HG03175 (cell line): Measurements from ENCODE around the gene LHX3.

ENCODE experiments used
- ATAC-seq: cut with Tn5 transposase; IDR thresholded peaks from one replicate; pipeline ENCODE4 v1.9.1; 2021; ENCODE audit warnings: mild to moderate bottlenecking, moderate library complexity; ENCODE audit not compliant: unreplicated experiment

Gene LHX3

DNA sequence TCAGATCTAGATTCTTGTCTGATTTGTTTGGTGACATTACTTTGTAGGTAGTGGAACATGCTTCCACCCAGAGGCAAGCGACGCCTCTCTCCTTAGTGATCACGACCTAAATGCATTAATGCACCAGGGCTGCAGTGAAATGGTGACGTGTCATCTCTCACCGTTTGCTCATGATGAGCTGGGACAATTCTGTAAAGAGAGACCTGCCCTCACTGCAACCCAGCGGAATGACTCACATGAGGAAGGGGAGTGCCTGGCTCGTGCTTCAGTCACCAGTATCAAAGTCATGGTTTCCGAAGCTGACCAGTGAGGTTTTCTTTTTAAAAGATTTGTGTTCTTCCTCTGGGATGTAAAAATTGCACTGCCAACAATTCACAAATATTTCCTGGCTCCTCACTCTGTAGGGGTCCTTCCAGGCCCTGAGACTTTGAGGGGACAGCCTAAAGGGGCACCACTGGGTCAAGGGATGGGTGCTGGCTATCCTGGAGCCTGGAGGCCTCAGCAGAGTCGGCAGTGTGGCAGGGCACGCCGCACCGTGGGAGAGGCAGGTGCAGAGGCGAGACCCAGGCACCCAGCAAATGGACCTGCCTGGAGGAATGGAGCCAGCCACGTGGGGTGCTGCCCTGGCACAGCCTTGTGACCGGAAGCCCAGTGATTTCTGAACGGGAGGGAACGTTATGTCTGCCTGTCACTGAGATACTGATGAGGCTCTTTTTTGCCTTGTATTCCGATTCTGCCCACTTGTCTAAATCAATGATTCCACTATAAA, 23.4 kb upstream of the LHX3 start:
- no peak for ATAC-seq

DNA sequence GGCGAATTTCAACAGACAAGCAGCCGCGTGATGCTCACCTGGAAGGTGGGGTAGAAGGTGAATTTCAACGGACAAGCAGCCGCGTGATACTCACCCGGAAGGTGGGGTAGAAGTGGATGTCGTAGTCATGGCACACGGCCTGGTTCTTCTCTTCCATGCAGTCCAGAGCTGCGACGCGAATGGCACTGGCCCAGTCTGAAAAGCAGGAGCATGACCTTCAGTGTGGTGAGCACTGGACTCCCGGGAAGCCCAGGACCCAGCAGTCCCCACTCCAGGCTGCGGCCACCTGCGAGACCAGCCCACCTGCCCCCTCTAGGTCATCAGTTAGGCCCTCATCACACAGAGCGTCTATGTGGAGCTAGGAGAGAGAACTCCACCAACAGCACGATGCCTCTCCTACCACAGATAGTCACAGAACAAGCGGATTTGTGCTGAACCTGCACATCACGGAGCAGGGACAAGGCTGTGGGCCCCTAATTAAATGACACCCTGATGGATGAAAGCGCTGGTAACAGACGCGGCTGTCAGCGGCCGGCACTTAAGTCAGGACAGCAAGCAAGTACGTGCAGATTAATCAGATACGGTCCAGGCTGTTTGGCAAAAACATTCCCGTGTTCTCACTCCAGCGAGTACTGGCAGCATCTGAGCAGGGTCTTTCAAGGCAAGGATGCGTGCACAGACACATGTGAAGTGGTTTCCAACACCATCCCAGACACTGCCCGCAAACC, 21.9 kb upstream of the LHX3 start:
- no peak for ATAC-seq

DNA sequence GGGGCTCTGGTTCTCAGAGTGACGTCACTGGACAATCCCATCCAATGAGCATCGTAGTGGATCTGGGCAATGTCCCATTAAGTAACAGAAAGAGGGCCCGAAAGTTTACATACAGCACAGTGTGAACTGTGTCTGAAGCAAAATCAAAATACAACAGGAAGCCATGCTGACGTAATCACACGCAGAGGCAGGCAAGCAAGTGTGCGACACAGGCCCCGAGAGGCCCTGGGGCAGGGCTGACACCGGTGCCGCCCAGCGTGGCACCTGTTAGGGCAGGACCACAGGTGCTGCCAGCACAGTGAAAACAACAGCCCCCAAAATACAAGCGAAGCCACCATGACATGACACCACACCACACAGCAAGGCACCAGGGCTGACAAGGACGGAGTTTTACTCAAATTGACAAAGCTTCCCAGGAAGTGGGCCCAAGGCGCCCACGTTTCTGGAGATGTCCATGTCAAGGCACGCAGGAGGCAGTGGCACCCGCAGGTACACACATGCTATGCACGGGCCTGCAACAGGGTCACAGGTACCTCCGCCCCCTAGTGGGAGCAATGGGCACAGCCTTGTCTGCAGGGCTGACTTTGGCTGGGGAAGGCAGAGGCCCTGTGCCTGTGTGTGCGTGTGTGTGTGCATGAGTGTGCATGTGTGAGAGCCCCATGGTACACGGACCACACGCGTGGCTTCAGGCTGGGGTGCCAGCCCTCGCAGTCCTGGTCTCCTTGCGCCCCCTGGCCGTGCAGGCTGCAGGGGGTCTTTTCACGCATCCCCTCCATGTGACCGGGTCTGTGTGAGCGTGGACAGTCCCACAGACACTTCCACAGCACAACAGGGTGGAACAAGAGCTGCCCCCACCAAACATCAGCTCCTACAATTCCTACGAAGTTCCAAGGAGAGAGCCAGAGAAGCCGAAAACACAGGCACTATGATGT, 21.1 kb upstream of the LHX3 start:
- peak; percentile 66 for ATAC-seq

DNA sequence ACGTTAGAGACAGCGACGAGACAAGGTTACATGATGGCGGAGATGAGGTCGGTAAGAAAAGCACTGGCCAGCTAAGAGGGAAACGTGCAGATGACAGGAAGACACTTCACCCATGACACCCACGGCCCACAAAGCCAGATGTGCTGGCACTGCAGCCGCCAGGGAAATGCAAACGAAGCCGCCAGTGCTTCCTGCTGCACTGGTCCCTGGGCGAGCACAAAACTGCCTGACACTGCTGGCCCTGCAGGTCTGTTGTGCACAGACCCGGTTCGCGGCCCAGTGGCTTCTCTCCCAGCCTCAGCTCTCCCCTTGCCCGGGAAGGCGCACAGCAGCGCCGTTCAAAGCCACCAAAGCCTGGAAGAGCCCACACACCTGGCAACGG, 20.4 kb upstream of the LHX3 start:
- ATAC-seq, result peak; percentile 52

DNA sequence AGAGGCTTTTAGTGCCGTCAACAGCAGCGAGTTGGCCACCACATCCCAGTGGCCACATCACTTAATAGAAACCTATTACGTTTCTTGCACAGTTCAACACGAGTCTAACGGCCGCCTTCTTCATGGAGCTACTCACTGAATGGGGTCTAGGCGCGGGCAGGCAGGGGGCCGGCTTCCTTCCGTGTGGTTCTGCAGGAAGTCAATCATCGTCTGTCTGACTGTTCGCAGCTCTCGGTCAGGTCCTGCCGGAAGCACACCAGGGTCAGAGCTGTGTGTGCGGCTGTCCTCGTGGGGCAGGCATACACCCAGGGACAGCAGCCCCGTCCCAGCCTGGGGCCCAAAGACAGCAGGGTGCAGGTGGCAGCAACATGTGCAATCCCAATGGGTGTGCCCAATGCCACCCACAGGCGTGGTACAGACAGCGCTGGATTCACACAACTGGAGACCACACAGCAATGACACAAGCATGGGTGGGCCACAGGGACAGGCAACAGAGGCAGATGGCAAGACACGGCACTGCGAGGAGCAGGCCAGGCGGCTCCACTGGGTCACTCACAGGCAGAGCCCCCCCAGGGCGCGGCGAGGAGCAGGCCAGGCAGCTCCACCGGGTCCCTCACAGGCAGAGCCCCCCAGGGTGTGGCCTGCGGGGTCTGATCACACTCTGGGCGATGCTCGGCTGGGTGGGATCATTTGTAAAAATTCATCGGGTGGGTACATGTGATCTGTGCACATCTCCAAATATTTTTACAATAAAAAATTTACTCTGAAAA, 19.1 kb upstream of the LHX3 start:
- no peak for ATAC-seq

DNA sequence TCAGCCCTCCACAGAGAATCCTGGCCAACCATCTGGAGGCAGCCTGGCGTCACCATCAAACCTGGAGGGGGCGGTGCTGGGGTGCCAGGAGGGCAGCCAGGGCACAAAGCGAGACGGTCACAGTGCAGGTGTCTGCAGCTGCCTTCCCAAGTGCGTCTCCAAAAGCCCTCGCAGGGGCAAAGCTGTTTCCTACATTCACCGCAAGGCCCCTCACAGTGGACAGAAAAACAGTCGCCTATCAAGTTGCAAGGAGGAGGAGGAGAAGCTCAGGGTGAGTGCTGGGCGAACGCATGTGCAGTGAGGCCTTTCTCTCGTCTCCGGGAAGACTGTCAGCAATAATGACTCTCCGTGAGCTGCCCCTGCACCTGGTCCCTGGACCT, 18.0 kb upstream of the LHX3 start:
- ATAC-seq, result no peak

DNA sequence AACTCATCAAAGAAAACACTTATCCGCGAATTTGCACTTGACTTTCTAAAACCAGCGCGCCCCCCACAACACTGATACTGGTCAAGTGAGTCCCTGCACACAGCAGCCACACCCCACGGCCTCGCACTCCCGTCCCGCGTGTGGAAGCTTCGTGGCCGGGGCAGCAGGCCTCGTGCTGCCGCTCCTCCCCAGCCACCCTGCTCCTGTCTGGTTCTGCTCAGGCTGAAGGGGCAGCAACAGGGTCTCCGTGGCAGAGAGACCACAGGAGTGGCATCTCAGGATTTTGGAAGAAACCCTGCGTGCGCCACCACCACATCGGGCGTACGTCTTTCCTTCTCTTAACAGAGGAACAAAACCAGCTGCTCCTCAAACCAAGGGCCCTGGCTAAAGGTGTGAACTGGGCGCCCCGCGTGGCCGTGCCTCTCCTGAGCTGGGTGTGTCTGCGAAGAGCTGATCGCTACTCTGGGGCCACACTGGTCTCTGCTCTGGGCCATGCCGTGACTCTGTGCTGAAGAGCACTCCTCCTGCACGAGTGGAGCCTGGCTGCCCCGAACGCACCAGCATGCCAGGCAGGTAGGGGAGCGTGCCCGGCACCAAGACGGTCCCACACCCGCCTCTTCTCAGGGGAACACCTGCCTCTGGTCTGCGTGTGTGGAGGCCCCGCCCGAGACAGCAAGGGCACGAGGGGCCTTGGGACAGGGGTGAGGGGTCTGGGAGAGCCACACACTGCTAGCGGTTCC, 17.4 kb upstream of the LHX3 start:
- no peak for ATAC-seq

DNA sequence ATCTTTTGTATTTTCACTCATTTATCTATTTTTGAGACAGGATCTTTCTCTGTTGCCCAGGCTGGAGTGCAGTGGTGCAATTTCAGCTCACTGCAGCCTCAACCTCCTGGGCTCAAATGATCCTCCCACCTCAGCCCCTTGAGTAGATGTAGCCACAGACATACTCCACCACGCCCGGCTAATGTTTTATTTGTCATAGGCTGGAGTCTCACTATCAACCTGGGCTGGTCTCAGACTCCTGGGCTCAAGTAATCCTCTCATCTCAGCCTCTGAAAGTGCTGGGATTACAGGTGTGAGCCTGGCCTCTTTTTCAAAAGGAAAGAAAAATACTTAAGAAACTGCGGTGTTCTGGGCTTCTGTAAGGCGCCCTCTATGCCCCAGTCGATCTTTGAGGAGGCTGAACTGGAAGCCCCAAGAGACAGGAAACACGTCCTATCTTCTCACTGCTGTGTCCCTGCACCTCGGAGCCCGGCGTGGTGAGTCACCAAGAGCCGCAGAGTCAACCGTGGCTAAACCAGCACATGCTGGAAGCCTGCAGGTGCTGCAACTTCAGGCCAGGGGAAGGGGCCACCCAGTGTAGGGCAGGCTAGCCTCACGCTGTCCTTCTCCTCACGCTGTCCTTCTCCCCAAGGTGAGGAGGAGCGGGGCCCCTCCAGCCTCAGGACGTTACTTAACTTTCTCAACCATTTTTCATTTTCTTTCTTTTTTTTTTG, 15.2 kb upstream of the LHX3 start:
- no peak for ATAC-seq

DNA sequence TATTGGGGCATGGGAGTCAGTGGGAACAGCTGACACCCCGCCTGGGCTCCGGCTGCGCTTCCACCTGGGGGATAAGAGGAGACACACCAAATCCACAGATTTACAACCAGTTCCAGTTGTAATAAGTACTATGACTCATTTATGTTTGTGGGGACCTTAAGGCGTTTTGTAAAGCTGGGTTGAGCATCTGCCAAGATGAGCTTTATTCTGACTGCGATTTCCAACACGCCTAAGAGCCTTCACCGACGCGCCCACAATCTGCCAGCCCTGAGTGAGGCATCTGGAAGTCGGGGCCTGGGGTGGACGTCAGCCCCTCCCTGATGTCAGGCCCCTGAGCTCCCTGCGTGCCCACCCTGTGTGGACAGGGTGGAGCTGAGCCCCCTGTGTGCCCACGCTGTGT, 14.3 kb upstream of the LHX3 start:
- no peak for ATAC-seq

DNA sequence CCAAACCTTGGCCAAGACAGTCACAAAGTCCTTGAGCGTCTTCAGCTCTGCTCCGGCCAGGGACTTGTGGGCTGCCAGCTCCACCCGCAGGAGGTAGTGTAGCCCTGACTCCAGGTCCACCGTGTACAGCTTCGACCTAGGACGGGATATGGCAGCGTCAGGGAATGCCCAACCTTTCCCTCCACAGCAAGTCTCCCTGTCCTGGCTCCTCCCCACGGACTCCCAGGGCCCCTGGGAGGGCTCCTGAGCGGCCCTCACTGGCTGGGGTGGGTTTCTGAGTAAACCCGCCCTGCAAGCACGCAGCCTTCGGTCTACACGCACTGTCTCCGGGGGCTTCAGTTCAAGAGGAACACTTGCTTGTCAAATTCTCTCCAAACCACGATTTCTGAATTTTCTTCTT, 13.7 kb upstream of the LHX3 start:
- ATAC-seq, result no peak

DNA sequence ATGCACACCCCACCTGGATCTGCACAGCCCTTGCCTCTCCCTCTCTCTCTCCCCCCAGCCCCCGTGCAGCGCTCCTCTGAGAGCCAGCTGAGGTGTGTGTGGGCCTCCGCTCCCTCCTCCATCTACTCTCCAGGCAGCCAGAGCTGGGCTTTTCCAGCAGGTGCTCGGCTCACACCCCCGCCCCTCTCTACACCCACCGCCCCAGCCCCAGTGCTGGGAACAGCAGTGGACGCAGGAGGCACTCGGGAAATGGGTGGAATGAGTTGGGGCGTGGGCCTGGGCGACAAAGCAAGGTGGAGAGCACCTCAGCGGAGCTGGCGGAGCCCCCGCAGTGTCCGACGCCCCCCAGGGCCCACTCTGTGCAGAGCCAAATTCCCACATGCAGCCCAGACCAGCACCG, 13.3 kb upstream of the LHX3 start:
- ATAC-seq, result no peak

DNA sequence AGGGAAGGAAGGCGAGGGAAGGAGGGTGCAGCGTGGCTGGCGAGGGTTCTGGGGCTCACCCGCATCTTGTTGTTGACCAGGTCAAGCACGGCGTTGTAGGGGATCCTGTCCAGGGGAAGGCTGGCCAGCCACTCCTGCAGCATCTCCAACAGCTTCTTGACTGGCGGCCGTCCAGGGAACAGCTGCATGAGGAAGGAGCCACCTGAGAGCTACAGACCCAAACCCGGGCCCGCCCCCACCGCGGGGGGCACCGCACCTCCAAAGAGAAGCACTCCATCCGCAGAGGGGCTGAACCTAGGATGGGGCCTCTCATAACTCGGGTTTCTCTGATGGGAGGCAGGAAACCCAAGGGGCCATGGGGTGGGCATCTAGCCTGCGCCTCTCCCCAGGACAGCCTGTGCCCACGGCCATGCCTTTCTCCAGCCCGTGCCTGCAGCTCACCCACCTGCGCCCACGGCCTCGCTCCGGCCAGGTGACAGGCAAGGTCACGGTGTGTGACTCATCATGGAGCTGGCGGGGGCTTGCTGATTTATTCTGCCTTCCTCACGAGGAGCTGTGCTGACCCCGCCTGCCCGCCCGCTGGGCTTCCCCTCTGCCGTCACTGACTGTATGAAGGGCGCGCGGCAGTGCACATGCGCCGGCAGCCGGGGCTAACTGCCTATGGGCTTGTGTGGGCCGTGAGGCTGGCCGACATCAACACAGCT, 11.8 kb upstream of the LHX3 start:
- ATAC-seq, result no peak

DNA sequence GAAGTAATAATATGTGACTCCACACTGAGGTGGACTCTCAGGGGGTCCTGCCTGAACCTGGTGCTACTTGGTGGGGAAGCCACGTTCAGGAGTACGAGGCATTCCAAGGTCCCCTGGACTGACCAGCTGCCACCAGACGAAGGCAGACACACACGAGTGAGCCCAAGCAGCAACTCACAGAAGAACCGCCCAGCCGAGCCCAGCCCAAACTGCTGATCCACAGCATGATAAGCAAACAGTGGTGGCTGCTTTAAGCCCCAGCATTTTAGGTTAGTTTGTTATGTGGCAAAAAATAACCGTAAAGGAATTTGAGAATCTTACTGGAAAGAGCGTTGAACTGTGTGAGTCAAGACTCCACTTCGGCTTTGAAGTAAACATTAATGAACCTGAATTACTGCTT, 8.8 kb upstream of the LHX3 start:
- no peak for ATAC-seq

DNA sequence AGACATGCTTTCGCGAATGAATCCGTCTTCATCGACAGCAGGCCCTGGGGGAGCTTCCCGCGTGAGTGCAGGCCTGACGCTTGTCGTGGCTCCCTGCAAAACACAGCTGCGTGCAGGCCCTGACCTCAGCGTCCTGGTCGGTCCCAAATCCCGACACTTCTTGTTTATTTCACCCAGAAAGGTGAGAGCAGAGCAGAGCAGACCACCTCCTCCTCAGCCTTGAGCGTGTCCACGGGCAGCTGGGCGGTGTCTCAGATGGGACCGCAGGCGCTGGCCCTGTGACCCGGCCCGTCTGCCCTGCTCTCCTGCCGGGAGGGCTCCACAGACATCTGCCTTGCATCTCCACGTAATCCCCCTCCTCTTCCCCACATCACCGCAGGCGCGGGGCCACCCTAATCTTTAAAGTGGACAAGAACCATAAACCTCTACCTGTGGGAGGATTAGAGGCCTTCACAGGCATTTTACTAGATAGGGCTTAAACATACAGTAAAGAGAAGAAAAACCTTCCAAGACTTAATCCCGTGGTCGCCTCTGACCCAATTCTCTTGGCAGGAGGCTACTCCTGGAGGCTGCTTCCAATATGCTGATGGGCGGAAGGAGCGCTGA, 7.5 kb upstream of the LHX3 start:
- ATAC-seq, result no peak

DNA sequence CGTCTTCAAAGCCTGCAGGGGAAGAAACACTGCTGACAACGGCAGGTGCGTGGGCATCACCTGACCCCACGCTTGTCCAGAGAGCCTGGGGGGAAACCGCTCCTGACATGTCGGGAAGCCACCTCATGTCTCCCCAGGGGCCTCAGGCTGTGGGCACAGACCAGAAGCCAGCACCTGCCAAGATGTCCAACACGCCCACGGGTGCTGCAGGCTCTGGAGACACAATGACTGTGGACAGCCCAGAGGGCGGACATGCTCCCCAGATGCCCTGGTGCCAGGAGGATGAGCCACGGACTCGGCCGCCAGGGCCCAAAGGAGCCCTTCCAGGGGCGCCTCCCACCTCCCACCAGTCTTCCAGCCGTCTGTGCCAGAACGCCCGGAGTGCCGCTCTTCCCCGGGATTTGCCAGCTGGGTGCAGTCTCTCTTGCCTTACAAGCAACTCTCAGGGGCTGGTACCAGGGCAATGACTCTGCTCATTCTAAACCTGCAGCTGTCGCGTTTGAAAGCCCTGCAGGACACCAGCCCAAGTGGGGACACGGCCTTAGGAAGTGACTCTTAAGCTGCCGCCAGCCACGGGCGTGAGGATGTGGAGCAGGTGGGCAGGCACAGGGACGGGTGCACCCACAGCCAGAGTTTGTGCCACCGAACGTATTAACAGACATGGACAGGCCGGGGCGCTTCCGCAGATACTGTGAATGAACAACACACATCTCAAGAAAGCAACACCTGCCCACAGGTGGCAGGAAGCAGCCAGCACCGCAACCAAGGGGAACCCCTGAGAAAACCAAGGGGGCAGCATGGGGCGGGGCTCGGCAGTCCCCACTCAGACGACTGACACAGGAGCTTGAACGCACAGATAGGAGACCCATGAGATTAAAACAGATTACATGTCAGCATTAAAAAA, 6.8 kb upstream of the LHX3 start:
- no peak for ATAC-seq

DNA sequence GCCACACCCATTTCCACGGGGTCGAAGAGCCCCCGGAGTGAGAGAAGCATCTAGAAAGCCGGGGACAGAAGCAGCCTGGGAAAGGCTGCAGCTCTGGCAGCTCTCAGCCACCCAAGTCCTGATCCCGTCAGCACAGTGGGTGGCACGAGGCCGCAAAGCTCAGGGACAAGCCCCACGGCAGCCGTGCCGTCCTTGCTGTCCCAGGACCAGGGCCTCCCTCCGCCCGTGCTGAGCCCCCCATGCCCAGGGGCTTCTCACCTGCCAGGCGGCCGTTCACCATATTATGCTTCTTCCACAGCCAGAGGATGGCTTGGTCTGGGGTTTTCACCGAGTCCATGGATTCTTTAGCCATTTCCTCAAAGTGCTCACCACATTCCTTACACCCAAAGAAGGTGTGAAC, 6.1 kb upstream of the LHX3 start:
- ATAC-seq, result no peak

DNA sequence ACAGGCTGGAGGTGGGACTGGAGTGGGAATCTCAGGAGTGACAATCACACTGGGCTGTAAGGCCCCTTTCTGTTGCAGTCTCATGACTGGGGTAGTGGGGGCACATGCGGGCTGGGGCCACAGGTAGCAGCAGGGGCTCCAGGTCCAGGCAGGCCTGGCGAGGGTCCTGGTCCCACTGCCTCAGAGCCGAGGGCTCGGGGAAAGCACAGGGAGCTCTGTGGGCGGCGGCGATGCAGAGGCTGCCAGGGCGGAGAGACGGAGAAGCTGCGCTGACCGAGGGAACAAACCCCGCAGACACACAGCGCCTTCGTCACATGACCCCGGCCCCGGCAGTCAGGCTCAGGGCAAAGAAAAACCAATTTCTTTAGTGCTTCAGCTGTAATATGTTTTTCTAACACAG, 5.3 kb upstream of the LHX3 start:
- no peak for ATAC-seq

DNA sequence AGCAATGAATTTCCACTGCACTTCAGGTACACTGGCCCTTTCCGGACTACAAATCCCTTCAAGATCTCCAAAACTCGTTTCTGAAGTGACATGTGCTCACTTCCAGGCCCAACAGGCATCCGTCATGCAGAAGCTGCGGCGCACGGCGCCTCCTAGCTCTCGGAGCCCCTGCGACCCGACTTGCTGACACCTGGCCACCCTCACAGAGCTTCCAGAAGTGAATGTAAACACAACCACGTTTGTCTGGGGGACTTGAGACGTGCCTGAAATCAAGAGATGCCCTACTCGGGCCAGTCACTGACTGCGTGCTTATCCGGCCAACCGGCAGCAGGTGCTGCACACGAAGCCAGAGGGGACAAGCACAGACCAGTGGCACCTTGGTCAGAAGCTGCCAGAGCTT, 4.9 kb upstream of the LHX3 start:
- no peak for ATAC-seq
